D721Med (cell line): ENCODE measurements around the gene TWF2.

Experiments used
- DNase-seq: peaks from one replicate; pipeline ENCODE4 v3.0.0; 2011; ENCODE audit warnings: low spot score; ENCODE audit not compliant: insufficient read length
- FAIRE-seq: peaks from 2 replicates; lab custom pipeline; 2011; peaks lifted over from hg19 to GRCh38; lab: Jason Lieb, UNC
- TF ChIP-seq, protein P1 (sequence below): IDR thresholded peaks from 2 replicates; pipeline ENCODE4 v1.5.1; 2012; ENCODE audit warnings: mild to moderate bottlenecking, control low read depth; ENCODE audit not compliant: insufficient read depth; ENCODE audit errors: missing control alignments

TWF2 gene

DNA sequence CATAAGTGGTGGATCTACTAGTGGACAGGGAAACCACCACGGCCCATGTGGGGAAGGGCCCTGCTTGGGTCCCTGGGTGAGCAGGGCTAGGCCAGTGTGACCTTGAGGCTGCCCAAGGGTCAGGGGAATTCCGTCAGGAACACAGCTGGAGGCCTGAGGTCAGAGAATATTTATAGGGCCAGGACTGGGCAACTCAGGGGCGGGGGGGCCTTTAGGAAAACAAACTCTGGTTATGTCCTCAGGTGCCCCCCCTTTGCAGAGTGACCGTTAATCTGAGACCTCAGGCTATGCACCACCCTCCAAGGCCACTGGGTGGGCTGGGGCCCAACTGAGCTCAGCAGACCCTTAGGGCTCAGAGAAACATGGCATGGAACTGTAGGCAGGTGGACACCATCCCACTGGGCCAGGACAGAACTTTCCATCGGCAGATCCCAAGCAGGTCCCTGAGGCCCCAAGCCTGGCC is 2.5 kb downstream of the TWF2 start:
- FAIRE-seq (no peak), DNase-seq (no peak)
- TF ChIP-seq, protein P1, sequence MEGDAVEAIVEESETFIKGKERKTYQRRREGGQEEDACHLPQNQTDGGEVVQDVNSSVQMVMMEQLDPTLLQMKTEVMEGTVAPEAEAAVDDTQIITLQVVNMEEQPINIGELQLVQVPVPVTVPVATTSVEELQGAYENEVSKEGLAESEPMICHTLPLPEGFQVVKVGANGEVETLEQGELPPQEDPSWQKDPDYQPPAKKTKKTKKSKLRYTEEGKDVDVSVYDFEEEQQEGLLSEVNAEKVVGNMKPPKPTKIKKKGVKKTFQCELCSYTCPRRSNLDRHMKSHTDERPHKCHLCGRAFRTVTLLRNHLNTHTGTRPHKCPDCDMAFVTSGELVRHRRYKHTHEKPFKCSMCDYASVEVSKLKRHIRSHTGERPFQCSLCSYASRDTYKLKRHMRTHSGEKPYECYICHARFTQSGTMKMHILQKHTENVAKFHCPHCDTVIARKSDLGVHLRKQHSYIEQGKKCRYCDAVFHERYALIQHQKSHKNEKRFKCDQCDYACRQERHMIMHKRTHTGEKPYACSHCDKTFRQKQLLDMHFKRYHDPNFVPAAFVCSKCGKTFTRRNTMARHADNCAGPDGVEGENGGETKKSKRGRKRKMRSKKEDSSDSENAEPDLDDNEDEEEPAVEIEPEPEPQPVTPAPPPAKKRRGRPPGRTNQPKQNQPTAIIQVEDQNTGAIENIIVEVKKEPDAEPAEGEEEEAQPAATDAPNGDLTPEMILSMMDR: no peak

GRCh38 chr3:52234516-52235447 is 4.2 kb downstream of the TWF2 start:
- no peak for FAIRE-seq
- TF ChIP-seq, protein P1: no peak
- DNase-seq: no peak

DNA sequence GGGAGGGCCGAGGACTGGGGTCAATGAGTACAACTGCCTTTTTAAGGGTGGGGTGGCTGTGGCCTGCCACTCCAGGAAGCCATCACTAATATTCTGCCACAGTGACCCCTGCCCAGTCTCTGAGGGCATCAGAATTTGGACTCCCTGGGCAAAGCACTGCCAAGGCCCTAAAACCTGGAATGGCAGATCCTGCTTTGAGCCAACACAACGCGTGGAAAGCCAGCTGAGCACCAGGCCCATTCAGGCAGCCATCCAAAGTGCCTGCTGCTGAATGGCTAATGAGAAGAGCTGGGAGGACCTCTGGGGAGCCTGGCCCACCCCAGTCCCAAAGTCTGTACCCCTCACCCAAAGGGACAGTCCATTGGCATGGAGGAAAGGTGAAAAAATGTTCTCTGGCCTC is 5.0 kb downstream of the TWF2 start:
- TF ChIP-seq, protein P1: no peak
- DNase-seq (no peak), FAIRE-seq (no peak)

GRCh38 chr3:52233108-52233591 is 5.8 kb downstream of the TWF2 start:
- TF ChIP-seq, protein P1: no peak
- DNase-seq (no peak), FAIRE-seq (no peak)

DNA sequence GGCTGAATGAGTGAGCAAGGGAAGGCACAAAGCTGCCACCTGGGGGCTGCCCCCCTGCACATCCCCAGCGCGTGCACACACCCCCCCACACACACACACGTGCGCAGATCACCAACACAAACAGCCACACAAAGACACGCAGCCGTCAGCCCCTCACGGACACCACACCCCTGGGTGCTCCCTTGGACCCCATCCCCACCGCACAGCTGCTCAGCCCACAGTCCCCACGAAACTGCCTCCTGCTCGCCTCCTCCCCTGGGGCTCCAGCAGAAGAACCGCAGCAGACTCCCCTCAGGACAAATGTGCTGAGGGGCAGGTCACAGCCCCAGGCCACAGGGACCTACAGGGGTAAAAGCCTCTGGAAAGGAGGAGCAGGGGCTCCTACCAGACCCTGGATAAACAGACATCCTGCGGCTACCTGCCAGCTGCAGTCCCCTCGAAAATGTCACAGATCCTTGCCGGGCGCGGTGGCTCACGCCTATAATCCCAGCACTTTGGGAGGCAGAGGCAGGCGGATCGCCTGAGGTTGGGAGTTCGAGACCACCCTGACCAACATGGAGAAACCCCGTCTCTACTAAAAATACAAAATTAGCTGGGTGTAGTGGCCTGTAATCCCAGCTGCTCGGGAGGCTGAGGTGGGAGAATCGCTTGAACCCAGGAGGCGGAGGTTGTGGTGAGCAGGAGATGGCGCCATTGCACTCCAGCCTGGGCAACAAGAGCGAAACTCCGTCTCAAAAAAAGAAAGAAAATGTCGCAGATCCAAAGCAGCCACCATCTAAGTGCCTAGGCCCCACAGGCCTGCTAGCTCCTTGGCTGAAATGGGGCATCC is 6.5 kb downstream of the TWF2 start:
- FAIRE-seq: no peak
- no peak for DNase-seq
- TF ChIP-seq, protein P1: peak; percentile 30

DNA sequence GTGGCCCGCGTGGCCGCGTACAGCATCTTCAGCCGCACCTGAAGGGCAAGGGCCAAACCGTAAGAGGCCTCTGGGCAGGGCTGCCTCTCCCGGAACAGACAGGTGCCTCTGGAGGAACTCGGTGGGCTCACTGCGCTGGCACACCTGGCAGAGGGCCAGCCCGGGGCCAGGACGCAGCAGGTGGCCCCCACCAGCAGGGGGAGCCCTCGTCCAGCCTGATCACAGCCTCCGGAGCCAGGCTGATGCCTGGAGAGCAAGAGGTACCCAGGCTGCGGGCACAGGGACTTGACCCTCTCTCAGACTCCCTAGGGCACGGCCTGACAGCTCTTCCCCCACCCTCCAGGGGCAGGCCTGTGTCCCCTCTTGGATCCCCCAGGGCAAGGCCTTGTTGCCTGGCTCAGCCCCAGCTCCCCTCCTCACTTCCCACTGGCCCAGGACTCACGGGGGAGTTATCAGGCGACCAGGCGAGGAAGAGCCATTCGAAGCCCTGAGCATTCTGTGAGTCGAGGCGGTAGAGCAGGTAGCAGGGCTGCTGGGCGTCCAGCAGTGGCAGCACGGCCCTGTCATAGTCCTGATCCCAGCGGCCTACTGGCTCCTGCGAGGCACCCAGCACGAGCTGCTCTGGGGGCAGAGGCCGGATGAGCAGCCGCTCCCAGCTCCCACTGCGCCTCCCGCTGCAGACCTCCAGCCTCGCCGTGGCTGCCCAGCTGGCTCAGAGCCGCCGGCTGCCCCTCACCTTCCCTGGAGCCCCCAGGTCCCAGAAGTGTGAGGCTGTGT is 7.3 kb downstream of the TWF2 start:
- DNase-seq (peak; percentile 61), FAIRE-seq (no peak)
- TF ChIP-seq, protein P1: peak; percentile 75
